SU-DHL-6 (cell line): ENCODE measurements around the gene EML6.

ENCODE experiments used
- H2AFZ ChIP-seq: fragments of 200-600 bp; sonication (generic); 2 replicates; pipeline ENCODE4 v1.6.1; 2014; ENCODE audit warnings: low read depth, mild to moderate bottlenecking, moderate library complexity, mixed read lengths, antibody characterized with exemption, low read length; ENCODE audit not compliant: severe bottlenecking
- H3F3A ChIP-seq: fragments of 200-600 bp; shearing (Covaris generic); 2 replicates; pipeline ENCODE4 v1.6.0; 2016; ENCODE audit warnings: antibody characterized with exemption, mild to moderate bottlenecking; ENCODE audit not compliant: insufficient read depth
- H3K27ac ChIP-seq: fragments of 200-600 bp; sonication (generic); 2 replicates; pipeline ENCODE4 v1.5.1; 2016; ENCODE audit warnings: low read depth, mild to moderate bottlenecking, low read length, moderate library complexity, mixed read lengths
- H3K27me3 ChIP-seq: fragments of 200-600 bp; sonication (generic), shearing (Covaris generic); 2 replicates; pipeline ENCODE4 v1.6.0; 2014; ENCODE audit warnings: mild to moderate bottlenecking, low read length
- H3K36me3 ChIP-seq: fragments of 200-600 bp; sonication (generic); 2 replicates; pipeline ENCODE4 v1.6.1; 2014; ENCODE audit warnings: mild to moderate bottlenecking, low read length, mixed read lengths
- H3K4me2 ChIP-seq: fragments of 300-600, 200-600 bp; shearing (Covaris generic), sonication (generic); 2 replicates; pipeline ENCODE4 v1.6.0; 2014; ENCODE audit warnings: low read length, low read depth, mild to moderate bottlenecking; ENCODE audit not compliant: poor library complexity, severe bottlenecking
- H3K4me3 ChIP-seq: fragments of 200-600 bp; sonication (generic); 2 replicates; pipeline ENCODE4 v1.5.1; 2014; ENCODE audit warnings: antibody characterized with exemption, low read length, mild to moderate bottlenecking, mixed read lengths; ENCODE audit not compliant: insufficient read depth, poor library complexity, severe bottlenecking
- H3K79me2 ChIP-seq: fragments of 200-600 bp; sonication (generic); 2 replicates; pipeline ENCODE4 v1.6.1; 2014; ENCODE audit warnings: mild to moderate bottlenecking, low read length, moderate library complexity; ENCODE audit not compliant: insufficient read depth
- H3K9ac ChIP-seq: fragments of 200-600 bp; sonication (generic); 2 replicates; pipeline ENCODE4 v1.7.0; 2014; ENCODE audit warnings: mild to moderate bottlenecking, low read length
- H3K9me2 ChIP-seq: fragments of 200-600 bp; sonication (generic); replicated peaks from 2 replicates; pipeline ENCODE4 v1.6.1; 2014; ENCODE audit warnings: low read length; ENCODE audit not compliant: insufficient read depth
- H3K9me3 ChIP-seq: fragments of 200-600 bp; sonication (generic); 2 replicates; pipeline ENCODE4 v1.6.1; 2014; ENCODE audit warnings: low read length, mixed read lengths; ENCODE audit not compliant: insufficient read depth
- H4K20me1 ChIP-seq: fragments of 200-600 bp; sonication (generic); 2 replicates; pipeline ENCODE4 v1.6.1; 2014; ENCODE audit warnings: low read depth, mild to moderate bottlenecking, antibody characterized with exemption, low read length, moderate library complexity, mixed read lengths
- CTCF ChIP-seq: fragments of 200-600 bp; sonication (generic); IDR thresholded peaks from one replicate; pipeline ENCODE4 v1.5.1; 2017; ENCODE audit warnings: antibody characterized with exemption, mild to moderate bottlenecking, low read length, moderate library complexity; ENCODE audit not compliant: insufficient read depth, poor library complexity, severe bottlenecking
- EZH2phosphoT487 ChIP-seq: fragments of 200-600 bp; sonication (generic), shearing (Covaris generic); conservative IDR thresholded peaks from 2 replicates; pipeline ENCODE4 v1.6.1; 2018; ENCODE audit warnings: mild to moderate bottlenecking, antibody characterized with exemption, low read length, moderate library complexity, mixed read lengths

The EML6 gene

DNA sequence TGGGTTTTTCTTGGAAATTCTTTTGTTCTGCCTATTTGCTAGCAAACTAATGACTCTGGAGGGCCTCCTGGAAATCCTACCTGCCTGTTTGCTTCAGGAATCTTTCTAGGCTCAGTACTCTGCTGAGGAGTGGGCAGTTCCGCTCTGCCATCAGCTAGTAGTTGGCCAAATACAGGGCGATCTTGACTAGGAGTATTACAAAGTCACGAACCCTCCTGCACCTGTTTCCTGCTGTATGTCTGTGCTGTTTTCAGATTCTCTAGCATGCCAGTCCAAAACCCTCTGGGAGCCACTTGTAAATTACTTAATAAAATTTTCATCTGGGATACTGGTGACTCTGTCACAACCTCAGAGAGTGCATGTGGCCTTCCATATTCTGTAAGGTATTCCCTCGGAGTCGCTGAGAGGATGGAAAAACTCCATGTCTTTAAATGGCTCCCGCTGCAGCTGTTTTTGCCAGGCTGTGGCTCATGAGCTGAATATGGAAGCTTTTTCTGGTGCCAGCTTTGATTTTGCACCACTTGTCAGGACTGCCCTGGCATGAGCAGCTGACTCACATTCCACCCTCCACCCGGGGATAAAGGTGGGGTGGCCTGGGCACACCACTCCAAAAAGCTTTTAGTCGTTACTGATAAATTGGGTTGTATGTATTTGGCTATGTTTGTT lies 203.8 kb downstream of the EML6 start:
- no peak overlapping the region for H3K4me3 ChIP-seq
- H3K9ac ChIP-seq = no peak overlapping the region
- H2AFZ ChIP-seq = no peak overlapping the region
- no peak for TF ChIP-seq CTCF
- H3K9me3 ChIP-seq = no peaks in the 10 kb centered on the region
- H3K4me2 ChIP-seq = no peak overlapping the region
- no peaks in the 10 kb centered on the region for H3K27me3 ChIP-seq
- no peaks in the 10 kb centered on the region for H3F3A ChIP-seq
- no peaks in the 10 kb centered on the region for H3K9me2 ChIP-seq
- H3K79me2 ChIP-seq = no peaks in the 10 kb centered on the region
- H4K20me1 ChIP-seq = no peaks in the 10 kb centered on the region
- no peak overlapping the region for H3K27ac ChIP-seq
- H3K36me3 ChIP-seq = no peaks in the 10 kb centered on the region

DNA sequence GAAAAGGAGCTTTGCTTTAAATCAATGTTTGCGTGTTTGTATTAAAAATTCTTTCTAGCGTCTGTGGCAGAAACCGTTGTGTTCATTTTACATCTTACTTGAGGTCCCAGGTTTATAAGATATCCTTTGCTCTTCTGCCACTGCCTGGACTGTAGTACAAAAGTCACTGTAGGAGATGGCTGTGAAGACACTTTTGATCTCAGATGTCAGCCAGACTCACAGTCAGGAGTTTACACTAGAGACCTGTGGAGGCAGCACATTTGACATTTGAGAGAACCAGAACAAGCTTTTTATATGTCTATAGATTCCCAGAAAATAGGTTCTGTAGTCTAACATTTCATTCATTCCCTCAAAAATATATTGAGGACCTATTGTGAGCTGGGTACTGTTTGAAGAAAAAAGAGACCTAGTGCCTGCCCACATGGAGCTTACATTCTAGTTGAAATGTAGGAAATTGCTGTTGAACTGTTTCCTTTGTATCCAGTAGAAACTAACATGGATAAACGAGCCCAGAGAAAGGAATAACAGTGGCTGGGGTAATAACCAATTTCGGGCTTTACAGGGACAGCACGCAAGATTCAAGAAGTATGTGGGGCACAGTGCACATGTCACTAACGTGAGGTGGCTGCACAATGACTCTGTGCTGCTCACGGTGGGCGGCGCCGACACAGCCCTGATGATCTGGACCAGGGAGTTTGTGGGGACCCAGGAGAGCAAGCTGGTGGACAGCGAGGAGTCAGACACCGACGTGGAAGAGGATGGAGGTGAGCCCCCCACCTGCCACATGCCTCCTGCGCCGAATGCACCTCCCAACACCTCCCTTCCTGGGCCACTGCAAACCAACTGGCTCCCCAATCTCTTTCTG lies 204.5 kb downstream of the EML6 start:
- H3K4me3 ChIP-seq = no peak overlapping the region
- H3K36me3 ChIP-seq = no peaks in the 10 kb centered on the region
- H3K4me2 ChIP-seq = no peak overlapping the region
- no peaks in the 10 kb centered on the region for H3K27me3 ChIP-seq
- H2AFZ ChIP-seq = no peak overlapping the region
- no peak for TF ChIP-seq CTCF
- TF ChIP-seq EZH2phosphoT487 = no peak
- H4K20me1 ChIP-seq = no peaks in the 10 kb centered on the region
- no peak overlapping the region for H3K9ac ChIP-seq
- no peak overlapping the region for H3K27ac ChIP-seq
- H3K9me2 ChIP-seq = no peaks in the 10 kb centered on the region
- H3K9me3 ChIP-seq = no peaks in the 10 kb centered on the region
- H3K79me2 ChIP-seq = no peaks in the 10 kb centered on the region
- H3F3A ChIP-seq = no peaks in the 10 kb centered on the region

DNA sequence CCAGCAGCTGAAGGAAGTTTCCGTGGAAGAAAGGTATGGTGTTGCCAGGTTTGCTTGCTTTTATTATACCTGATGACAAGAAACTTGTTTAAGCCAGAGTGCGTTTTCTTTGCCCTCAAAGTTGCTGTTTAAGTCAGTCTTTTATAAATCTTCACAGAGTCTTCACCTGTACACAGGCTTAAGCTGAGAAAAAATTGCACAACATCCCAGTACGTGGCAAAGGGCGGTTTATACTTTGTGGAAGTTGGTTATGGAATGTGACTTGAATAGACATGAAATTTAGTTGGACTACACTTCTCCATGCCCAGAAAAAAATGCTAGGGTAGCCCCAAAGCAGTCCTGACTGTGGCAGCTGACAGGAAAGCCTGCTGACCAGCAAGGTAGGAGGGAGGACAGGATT lies 205.3 kb downstream of the EML6 start:
- Histone ChIP-seq H2AFZ (no peak overlapping the region), H4K20me1 (no peaks in the 10 kb centered on the region), H3K4me3 (no peak overlapping the region), H3K27me3 (no peaks in the 10 kb centered on the region), H3K4me2 (no peak overlapping the region), H3K79me2 (no peaks in the 10 kb centered on the region), H3K9me2 (no peaks in the 10 kb centered on the region), H3K27ac (no peak overlapping the region), H3F3A (no peaks in the 10 kb centered on the region), H3K9me3 (no peaks in the 10 kb centered on the region), H3K36me3 (no peaks in the 10 kb centered on the region), H3K9ac (no peak overlapping the region)
- TF ChIP-seq EZH2phosphoT487 = no peak
- no peak for TF ChIP-seq CTCF
